GM12874 (cell line): Measurements from ENCODE around the gene FOXN1.

Experiments
- CTCF ChIP-seq: IDR thresholded peaks from 2 replicates; pipeline ENCODE4 v1.5.1; 2011; ENCODE audit warnings: low read depth, mild to moderate bottlenecking, control low read depth, low read length, moderate library complexity; ENCODE audit not compliant: insufficient read depth

Gene FOXN1

GRCh38 chr17:28548417-28549130, 42.4 kb downstream of the FOXN1 start:
- TF ChIP-seq CTCF, result no peak

- TF ChIP-seq CTCF, result peak; percentile 32; the same call in 1 of the 2 replicates
Measured at GRCh38 chr17:28549236-28550132, 43.3 kb downstream of the FOXN1 start.

GRCh38 chr17:28550858-28551257, 44.7 kb downstream of the FOXN1 start:
- TF ChIP-seq CTCF, result no peak

GRCh38 chr17:28551421-28552175, 45.5 kb downstream of the FOXN1 start:
- TF ChIP-seq CTCF, result no peak

- no peak for TF ChIP-seq CTCF
Measured at GRCh38 chr17:28552176-28552999, 46.2 kb downstream of the FOXN1 start, which contains the start of gene UNC119. Gene UNC119 (minus strand): TSS chr17:28552624. CDS start chr17:28552557, 67 bp downstream.

- TF ChIP-seq CTCF, result no peak
Measured at GRCh38 chr17:28553000-28553505, 46.9 kb downstream of the FOXN1 start.
